RKO (cell line): ENCODE data around the gene TSC22D3.
A peak's percentile ranks its signal among the peaks of the same experiment; 100 is the strongest.

Experiments
- DNase-seq: peaks from one replicate; pipeline ENCODE4 v3.0.0-alpha.2; 2016; ENCODE audit warnings: low spot score

Gene TSC22D3

GRCh38 chrX:107760304-107761077 is 15.1 kb downstream of the TSC22D3 start:
- DNase-seq = no peak

GRCh38 chrX:107758231-107758766 is 17.3 kb downstream of the TSC22D3 start:
- DNase-seq = no peak

DNA sequence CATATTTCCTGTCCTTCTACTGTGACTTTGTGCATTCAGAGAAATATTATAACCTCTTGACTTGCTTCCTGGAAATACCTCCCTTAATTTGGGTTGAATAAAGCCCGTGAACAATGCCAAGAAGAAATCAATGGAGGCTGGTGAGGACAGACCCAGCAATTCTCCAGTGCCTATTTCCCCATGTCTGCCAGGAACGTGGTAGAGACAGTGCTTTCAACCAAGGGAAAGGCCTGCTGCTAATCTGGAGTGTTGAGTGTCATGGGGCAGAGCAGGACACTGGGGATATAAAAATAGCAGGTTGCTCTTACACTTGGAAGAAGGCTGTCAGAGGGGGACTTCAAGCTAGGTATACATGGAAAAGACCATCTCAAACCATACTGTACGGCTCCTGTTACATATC is 19.9 kb downstream of the TSC22D3 start:
- no peak for DNase-seq

- no peak for DNase-seq
Observed at GRCh38 chrX:107753187-107753586, 22.4 kb downstream of the TSC22D3 start.

DNA sequence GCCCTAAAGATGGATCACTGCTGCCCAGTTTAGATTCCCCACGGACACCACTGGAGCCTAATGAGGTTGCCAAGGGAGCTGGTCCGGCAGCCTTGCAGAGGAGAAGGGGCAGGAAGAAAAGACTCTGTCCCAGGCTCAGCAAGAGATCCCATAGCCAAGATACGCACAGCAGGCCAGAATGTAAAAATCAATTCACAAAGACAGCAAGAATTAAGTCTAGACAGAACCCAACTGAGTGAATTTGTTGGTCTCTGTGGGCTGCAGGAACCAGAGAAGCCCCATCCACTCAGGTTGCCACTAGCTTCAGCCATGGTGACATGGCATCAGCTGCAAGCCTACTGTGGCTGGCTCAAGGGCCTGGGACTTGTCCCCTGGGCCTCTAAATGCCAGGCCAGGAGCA is 22.9 kb downstream of the TSC22D3 start:
- DNase-seq = no peak

DNA sequence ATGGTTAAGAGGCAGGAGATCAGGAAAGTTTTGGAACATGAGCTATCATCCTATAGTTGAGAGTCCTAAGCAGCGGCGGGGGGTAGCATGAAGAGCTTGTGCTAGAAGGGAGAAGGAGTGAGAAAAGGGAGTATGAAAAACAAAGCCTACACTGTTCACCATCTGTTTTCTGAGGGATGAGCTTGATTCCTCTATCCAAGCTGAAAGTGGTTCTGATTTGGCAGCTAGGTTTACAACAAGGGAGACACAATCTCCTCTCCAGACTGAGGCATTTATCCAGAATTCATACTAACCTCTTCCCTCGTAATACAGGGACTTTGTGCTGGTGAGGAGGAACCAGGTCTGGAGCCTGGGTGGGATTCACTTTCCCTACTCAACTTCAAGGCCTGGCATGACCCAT is 23.5 kb downstream of the TSC22D3 start:
- no peak for DNase-seq

- DNase-seq = no peak
Observed at GRCh38 chrX:107750861-107751445, 24.6 kb downstream of the TSC22D3 start.

DNA sequence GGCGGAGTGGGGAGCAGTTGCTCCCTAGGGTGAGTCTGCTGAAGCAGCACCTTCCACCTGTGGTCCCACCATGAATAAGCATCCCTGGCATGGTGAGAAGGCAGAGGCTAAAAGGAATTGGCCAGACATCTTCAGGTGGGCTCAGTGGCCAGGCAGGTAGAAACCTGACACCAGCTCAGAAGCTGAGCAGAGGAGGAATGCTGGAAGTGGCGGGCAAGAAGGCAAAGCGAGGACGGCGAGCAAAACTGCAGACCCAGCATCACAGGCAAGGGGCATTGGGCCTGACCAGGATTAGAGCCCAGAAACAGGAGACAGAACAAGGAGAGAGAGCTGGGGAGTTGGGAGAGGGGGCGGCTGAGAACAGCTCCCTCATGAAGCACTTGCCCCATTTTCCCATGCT is 25.3 kb downstream of the TSC22D3 start:
- no peak for DNase-seq

GRCh38 chrX:107748506-107748905 is 27.1 kb downstream of the TSC22D3 start:
- DNase-seq = no peak

DNA sequence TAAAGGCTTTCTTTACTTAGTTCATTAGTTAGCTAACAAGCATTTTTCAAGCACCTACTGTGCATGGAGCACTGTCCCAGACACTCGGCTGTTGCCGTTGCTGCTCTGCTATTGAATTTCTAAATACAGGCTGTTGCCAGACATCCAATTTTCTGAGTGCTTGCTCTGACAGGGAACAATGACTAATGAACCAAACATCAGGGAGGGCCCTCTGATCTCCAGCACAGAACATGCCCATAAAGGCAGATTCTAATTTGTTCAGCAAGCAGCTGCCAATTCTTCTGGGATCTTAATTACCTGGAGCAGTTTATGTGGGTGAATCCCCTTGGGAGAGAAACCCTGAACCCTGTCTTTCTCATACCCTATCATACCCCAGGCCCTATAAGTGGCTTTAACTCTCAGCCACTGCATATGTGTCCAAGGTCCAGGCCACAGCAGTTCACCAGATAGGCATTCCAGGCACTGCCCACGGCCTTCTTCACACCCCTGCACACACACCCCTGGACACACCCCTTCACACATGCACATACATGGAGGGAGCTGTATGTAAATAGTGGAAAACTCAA is 27.9 kb downstream of the TSC22D3 start:
- no peak for DNase-seq

DNA sequence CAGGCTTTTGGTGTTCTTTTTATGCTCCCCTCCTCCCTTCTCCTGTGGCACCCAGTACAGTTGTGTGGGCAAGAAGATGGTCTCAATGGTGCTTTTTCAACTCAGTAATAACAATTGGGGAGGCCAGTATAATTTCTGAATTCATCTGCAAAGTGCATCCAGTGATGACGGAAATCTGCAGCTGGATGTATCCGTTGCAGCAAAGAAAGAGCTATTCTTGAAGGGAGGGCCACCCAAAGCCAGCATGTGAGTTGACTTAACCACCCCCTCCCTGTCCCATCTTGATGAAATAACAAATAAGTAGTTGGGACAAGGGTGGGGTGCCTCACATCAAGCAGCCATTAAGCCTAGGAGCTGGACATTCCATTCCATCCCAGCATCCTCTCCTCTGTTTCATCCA is 30.7 kb downstream of the TSC22D3 start:
- no peak for DNase-seq

- DNase-seq = no peak
Observed at GRCh38 chrX:107743995-107744394, 31.6 kb downstream of the TSC22D3 start.

- no peak for DNase-seq
Observed at GRCh38 chrX:107742700-107743191, 32.8 kb downstream of the TSC22D3 start.

- no peak for DNase-seq
Observed at GRCh38 chrX:107741404-107741790, 34.2 kb downstream of the TSC22D3 start.

- no peak for DNase-seq
Observed at GRCh38 chrX:107739541-107739940, 36.0 kb downstream of the TSC22D3 start.

DNA sequence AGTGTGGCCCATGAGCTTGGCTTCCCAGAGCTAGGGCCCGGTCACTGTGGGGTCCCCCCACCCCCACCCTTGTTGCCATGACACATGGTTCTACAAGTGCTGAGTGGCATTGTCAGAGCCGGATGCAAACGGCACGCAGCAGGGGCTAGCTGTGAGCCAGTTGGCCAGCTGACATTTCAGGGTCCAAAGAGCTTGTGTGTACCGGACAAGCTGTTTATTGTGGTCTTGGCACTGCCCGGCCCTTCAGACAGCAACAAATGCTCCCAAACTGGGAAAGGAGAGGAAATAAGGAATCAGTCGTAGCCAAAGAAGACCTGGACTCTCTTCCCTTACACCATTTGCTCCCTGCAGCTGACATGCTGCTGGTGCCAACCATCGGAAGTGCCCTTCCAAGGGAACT is 36.8 kb downstream of the TSC22D3 start:
- DNase-seq = no peak

- DNase-seq = no peak
Observed at GRCh38 chrX:107738272-107738671, 37.3 kb downstream of the TSC22D3 start.

DNA sequence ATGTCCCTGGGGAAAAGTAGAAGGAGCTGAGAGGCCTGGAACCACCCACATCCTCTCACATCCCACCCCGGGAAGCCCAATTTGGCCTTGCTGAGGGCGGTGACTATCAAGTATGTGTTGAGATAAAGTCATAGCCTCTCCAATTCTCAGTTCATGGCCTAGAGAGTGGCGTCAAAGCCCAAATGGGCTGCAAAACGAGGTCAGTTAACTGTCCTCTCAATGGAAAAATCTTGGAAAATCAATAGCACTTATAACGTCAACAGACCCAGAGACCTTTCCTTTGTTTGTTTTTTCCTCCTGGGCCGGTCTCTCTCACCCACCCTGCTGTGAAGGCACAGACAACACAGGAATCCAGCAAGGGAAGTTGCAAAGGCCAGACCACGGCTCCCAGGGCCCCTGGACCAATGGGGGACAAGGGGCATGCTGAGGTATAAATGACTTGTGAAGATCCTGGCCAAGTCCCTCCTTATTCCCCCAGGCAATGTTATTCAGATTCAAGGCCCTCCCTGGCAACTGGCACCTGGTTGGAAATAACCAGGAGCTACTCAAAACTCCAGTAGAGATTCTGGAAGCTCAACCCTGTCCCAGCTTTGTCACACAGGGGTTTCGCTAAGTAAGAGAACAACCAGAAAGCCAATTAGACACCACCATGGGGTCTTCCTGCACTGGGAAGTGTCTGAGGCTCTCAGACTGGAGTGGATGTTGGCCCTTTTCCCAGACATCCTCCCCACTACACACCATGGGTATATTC is 38.6 kb downstream of the TSC22D3 start:
- no peak for DNase-seq

DNA sequence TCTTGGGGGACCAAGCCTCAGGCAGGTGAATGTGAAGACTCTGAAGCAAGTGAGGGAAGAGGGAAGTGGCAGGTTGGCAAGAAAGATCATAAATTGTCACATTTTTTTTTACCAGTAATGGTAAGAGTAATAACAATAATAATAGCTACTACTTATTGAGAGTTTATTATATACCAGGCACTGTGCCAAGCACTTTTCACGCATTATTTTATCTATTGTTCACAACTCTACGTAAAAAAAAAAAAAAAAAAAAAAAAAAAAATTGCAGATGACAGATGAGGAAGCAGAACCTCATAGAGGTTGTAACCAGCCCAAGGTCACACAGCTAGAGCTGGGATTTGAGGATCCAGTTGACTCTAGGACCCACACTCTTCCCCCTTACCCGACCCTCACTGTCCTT is 40.9 kb downstream of the TSC22D3 start:
- no peak for DNase-seq

DNA sequence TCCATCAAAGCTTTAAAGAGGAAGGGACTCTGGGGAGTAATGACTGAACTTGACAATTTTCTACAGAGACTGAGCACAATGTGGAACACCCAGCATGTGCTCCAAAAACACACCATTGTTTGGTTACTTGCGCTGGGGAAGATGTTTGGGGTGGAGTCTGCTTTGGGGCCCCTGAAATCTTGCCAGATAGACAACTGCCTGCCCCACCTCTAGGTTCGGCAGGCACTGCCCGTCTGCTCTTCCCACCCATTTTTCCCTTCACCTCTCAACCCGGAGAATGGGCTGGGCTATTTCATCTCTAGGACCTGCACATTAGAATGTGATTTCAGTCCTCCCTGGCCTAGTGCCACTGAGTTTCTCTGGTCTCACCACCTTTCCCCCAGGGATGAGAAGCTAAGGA is 41.9 kb downstream of the TSC22D3 start:
- no peak for DNase-seq

DNA sequence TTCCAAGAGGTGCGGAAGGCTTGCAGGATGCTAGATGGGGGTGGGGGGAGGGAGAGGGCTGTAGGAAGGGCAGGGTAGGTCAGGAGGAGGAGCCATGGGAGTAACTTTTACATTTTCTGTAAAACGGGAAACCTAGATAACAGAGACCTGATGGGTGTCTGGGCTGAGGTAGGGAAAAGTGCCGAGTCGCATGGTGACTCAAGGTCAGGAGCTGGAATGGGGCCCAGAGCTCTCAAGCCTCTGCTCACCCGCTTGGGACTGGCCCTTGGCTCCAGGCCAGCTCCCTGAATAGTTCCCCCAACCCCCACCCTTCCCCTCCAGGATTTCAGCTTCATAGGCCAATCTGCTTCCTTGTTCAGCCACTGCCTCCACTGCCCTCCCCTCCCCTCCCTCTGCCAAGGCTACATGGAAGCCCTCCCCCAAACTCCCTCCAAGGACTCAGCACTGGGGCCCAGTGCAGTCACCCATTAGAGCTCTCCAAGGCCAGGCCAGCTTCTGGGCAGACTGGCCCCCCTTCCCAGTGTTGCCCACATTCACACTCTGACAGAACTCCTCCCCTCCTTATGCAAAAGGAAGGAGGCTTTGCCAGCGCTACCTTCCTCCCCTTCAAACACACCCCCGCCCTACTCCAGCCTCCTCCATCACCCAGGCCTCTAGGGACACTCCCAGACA is 43.6 kb downstream of the TSC22D3 start:
- peak; percentile 17 for DNase-seq
